Activated B cell treated with CpG ODN at 0.5 μM for 24 hours (primary cell): Measurements from ENCODE around the gene B3GNT2. TPM values are rescaled to one million over a fixed set of nuclear protein-coding genes. Genes with fewer than 3 reads are reported as not detected.

Experiments used
- ATAC-seq: fragments of 200-7000 bp; cut with Tn5 transposase; one replicate; pipeline ENCODE4 v1.10.0; 2021; ENCODE audit warnings: low read depth, mild to moderate bottlenecking, moderate library complexity
- CTCF ChIA-PET: fragments of 350-600 bp; sonication (Branson Sonifier 250); formaldehyde crosslinking; loops from one replicate; lab custom pipeline; 2021; ENCODE audit warnings: antibody characterized with exemption; lab: Charles Lee
- POLR2A ChIA-PET: fragments of 350-600 bp; sonication (Branson Sonifier 250); formaldehyde crosslinking; loops from one replicate; lab custom pipeline; 2021; ENCODE audit warnings: antibody characterized with exemption; lab: Charles Lee
- DNase-seq: peaks from one replicate; pipeline ENCODE4 v3.0.0; 2022
- H3K27ac Mint-ChIP-seq: one replicate; pipeline ENCODE4 v1.8.0; 2020; ENCODE audit warnings: mixed read lengths
- H3K27me3 Mint-ChIP-seq: one replicate; pipeline ENCODE4 v1.8.0; 2021; ENCODE audit warnings: mixed read lengths
- H3K36me3 Mint-ChIP-seq: one replicate; pipeline ENCODE4 v1.8.0; 2021; ENCODE audit warnings: low read depth, mixed read lengths
- H3K4me1 Mint-ChIP-seq: one replicate; pipeline ENCODE4 v1.8.0; 2021; ENCODE audit warnings: mixed read lengths
- H3K4me3 Mint-ChIP-seq: one replicate; pipeline ENCODE4 v1.8.0; 2020; ENCODE audit warnings: mild to moderate bottlenecking, mixed read lengths
- H3K9me3 Mint-ChIP-seq: one replicate; pipeline ENCODE4 v1.8.0; 2020; ENCODE audit warnings: mixed read lengths
- intact Hi-C: fragments of 100-400 bp; cut with micrococcal nuclease; formaldehyde crosslinking; loops from one replicate; pipeline ENCODE4 v1.15.1; 2024
- total RNA-seq: library from RNA; stranded (reverse); gene quantifications from 2 replicates; pipeline ENCODE4 v1.2.3, GENCODE V29; 2022
- TF ChIP-seq, protein P1 (sequence below): fragments of 200-600 bp; IDR thresholded peaks from one replicate; pipeline ENCODE4 v1.8.0; 2022; ENCODE audit warnings: antibody characterized with exemption, mild to moderate bottlenecking

B3GNT2 gene
- total RNA-seq, 1 donor from 2014 or later: 34.9 TPM

DNA sequence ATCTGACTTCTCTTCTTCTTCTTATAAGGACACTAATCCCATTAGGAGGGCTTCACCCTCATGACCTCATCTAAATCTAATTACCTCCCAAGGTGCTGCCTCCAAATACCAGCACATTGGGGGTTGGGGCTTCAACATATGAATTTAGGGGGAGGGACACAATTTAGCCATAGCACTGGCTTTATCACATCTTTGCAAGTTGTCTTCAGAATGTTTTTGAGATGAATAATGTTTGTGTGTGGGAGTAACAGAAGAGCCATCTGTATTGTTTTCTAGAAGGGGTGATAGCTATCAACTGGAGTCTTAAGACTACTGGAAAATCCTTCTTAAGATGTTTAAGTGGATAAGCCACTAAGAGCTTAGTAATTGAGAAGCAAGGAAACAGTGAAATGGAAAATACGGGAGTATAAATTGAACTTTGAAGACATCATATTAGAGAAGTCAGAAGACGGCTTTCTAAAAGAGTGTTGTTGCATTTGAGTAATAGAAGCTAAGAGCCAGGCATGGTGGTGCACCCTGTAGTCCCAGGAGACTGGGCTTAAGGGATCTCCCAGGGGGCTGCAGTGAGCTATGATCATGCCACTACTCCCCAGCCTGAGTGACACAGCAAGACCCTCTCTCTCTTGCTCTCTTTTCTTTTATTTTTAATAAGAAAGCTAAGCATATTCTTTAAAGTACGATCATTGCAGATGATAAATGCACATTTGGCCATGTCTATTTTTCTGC lies 32.6 kb upstream of the B3GNT2 start:
- TF ChIP-seq, protein P1, sequence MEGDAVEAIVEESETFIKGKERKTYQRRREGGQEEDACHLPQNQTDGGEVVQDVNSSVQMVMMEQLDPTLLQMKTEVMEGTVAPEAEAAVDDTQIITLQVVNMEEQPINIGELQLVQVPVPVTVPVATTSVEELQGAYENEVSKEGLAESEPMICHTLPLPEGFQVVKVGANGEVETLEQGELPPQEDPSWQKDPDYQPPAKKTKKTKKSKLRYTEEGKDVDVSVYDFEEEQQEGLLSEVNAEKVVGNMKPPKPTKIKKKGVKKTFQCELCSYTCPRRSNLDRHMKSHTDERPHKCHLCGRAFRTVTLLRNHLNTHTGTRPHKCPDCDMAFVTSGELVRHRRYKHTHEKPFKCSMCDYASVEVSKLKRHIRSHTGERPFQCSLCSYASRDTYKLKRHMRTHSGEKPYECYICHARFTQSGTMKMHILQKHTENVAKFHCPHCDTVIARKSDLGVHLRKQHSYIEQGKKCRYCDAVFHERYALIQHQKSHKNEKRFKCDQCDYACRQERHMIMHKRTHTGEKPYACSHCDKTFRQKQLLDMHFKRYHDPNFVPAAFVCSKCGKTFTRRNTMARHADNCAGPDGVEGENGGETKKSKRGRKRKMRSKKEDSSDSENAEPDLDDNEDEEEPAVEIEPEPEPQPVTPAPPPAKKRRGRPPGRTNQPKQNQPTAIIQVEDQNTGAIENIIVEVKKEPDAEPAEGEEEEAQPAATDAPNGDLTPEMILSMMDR: no peak
- Mint-ChIP-seq H3K36me3 (no peaks in the 10 kb centered on the region), H3K4me3 (no peak overlapping the region), H3K27me3 (no peaks in the 10 kb centered on the region), H3K4me1 (peaks cover 2% of the 10 kb centered on the region), H3K9me3 (no peaks in the 10 kb centered on the region), H3K27ac (no peak overlapping the region)
- CTCF ChIA-PET: no interaction called here
- POLR2A ChIA-PET: interaction anchor here (0.5 kb wide), 1 partner anchor 181 kb away, joined by 3 read pairs; no protein-coding TSS in a partner anchor
- DNase-seq (no peak), ATAC-seq (no peak)
- intact Hi-C loops: no loop called here

DNA sequence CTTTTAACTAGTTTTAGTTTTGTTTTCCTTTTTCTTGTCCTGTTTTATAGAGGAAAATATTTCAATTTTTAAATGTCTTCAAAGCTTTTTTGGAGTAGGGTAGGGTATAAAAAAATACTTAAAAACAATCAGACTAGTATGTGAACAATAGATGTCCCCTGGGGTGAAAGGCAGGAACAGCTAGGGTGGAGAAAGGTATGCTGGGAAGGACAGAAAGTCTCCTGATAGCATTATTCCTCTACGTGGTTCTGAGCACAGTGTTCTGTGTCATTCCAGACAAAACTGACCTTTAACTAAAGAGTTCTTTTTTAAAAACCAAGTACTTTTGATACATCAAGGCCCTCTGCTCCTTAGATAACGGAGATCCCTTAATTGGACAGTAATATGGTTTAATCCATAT lies 32.1 kb upstream of the B3GNT2 start:
- ATAC-seq: no peak
- Mint-ChIP-seq H3K4me3 (no peak overlapping the region), H3K36me3 (no peaks in the 10 kb centered on the region), H3K27ac (no peak overlapping the region), H3K4me1 (peaks cover 2% of the 10 kb centered on the region), H3K27me3 (no peaks in the 10 kb centered on the region), H3K9me3 (no peaks in the 10 kb centered on the region)
- TF ChIP-seq, protein P1: no peak
- ChIA-PET POLR2A (no interaction called here), CTCF (no interaction called here)
- DNase-seq: no peak
- intact Hi-C loops: no loop called here

DNA sequence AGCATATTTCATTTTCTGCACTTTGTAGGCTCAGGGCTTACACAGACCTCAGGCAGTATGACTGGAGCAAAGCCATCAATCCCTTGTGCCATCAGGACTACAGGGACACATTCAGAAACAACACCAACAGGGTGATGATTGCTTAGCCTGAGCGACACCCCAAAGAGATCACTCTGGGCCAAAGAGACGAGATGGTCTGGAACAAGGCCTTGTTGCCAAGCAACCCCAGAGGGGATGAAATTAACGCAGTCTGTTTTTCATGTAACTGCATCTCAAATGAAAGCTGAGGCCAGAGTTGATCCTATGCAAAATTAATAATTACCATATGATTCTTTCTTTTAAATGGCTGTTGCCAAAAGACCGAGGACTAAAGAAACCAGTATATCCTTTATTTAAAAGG lies 20.2 kb upstream of the B3GNT2 start:
- H3K27ac Mint-ChIP-seq: no peak overlapping the region

DNA sequence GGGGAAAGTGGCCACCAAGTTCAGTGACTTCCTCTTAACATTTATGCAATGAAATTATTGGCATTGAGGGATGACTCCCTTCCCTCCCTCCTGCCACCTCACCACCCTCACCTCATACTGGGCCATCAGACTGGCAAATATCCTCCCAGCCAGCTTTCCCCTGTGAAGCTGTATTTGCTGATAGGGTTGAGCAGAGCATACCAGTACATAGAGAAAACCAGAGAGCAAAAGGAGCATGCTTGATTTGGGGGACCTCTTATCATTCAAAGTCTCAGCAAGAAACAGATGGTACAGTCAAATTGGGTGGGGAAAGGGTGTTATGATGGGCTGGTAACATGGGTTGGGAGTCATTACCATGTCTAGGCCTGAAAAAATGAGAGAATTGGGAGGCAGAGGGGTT lies 19.1 kb upstream of the B3GNT2 start:
- H3K27ac Mint-ChIP-seq: no peak overlapping the region
- no peak overlapping the region for H3K4me3 Mint-ChIP-seq
- ChIA-PET CTCF (no interaction called here), POLR2A (no interaction called here)
- no peaks in the 10 kb centered on the region for H3K9me3 Mint-ChIP-seq
- ATAC-seq (no peak), DNase-seq (no peak)
- no peaks in the 10 kb centered on the region for H3K36me3 Mint-ChIP-seq
- intact Hi-C loops: no loop called here
- no peaks in the 10 kb centered on the region for H3K27me3 Mint-ChIP-seq
- peaks cover 20% of the 10 kb centered on the region for H3K4me1 Mint-ChIP-seq
- TF ChIP-seq, protein P1: no peak

More for the DNA sequence above, 20.2 kb upstream of the B3GNT2 start:
- ChIA-PET POLR2A (no interaction called here), CTCF (no interaction called here)
- H3K9me3 Mint-ChIP-seq: no peaks in the 10 kb centered on the region
- peaks cover 11% of the 10 kb centered on the region for H3K4me1 Mint-ChIP-seq
- TF ChIP-seq, protein P1: no peak
- no peaks in the 10 kb centered on the region for H3K27me3 Mint-ChIP-seq
- ATAC-seq (no peak), DNase-seq (no peak)
- intact Hi-C loops: no loop called here
- H3K4me3 Mint-ChIP-seq: no peak overlapping the region
- no peaks in the 10 kb centered on the region for H3K36me3 Mint-ChIP-seq

DNA sequence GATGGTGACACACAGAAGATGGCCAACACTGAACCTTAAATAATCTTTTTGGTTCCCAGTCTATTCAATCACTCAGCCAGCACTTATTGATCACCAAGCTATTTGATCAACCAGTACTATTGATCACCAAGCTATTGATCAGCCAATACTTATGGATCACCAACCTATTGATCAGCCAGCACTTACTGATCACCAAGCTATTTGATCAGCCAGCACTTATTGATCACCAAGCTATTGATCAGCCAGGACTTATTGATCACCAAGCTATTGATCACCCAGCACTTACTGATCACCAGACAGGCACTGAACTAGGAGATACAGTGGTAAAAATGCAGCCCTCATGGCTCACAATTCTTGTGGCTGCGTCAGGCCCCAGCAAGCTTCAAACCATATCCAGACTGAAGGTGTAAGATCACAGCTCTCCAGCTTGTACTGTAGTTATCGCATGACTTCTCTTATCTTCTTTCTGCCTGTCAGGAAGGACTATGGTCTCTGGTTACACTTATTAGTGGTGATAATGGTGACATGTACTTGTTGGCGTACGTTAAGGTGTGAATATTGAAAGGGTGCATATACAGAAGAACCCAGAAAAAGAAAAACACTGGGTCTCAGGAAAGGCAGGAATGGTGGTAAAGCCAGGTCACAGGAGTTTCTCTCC lies 18.4 kb upstream of the B3GNT2 start:
- TF ChIP-seq, protein P1: no peak
- no peak for ATAC-seq
- intact Hi-C loops: no loop called here
- DNase-seq: no peak
- Mint-ChIP-seq H3K4me1 (peaks cover 20% of the 10 kb centered on the region), H3K9me3 (no peaks in the 10 kb centered on the region), H3K27ac (no peak overlapping the region), H3K27me3 (no peaks in the 10 kb centered on the region), H3K4me3 (no peak overlapping the region), H3K36me3 (no peaks in the 10 kb centered on the region)
- ChIA-PET POLR2A (no interaction called here), CTCF (no interaction called here)
